ENCODE results near the gene IL1R2. TPM values are rescaled to one million over a fixed set of nuclear protein-coding genes. Genes with fewer than 3 reads are reported as not detected.

The IL1R2 gene
- total and polyA plus RNA-seq, 2 donors (not counting 1 experiment from before 2014, with no cell fraction given), result 0.17 to 0.20 TPM

- no peak overlapping the region for H3K9ac ChIP-seq (ENCODE audit: insufficient read depth, low read length)
- H3K4me1 ChIP-seq (ENCODE audit: control insufficient read depth, extremely low read depth, insufficient read depth, low read length), result peaks cover 32% of the 10 kb centered on the region
- H3K4me2 ChIP-seq (ENCODE audit: extremely low read depth, insufficient read depth, low read length), result no peak overlapping the region
- H2AFZ ChIP-seq (ENCODE audit: low read length), result no peak overlapping the region
- no peaks in the 10 kb centered on the region for H3K36me3 ChIP-seq (ENCODE audit: control insufficient read depth, insufficient read depth, low read length)
- no peaks in the 10 kb centered on the region for H3K79me2 ChIP-seq (ENCODE audit: control insufficient read depth, insufficient read depth, low read length)
- no peaks in the 10 kb centered on the region for H3K27me3 ChIP-seq (ENCODE audit: control insufficient read depth, insufficient read depth, low read length)
- no peak for DNase-seq (ENCODE audit: low read depth in 2 of 2)
- no peak overlapping the region for H3K4me3 ChIP-seq (replicated peaks in 1 of 4; ENCODE audit: control extremely low read depth in 1 of 4, insufficient read depth in 1 of 4, low read depth in 3 of 4, low read length in 4 of 4)
- H4K20me1 ChIP-seq (ENCODE audit: control insufficient read depth, extremely low read depth, insufficient read depth, low read length), result no peaks in the 10 kb centered on the region
- H3K27ac ChIP-seq (ENCODE audit: insufficient read depth, low read length), result no peak overlapping the region
- H3K9me3 ChIP-seq (ENCODE audit: control insufficient read depth, insufficient read depth, low read depth, low read length), result no peaks in the 10 kb centered on the region
- TF ChIP-seq CTCF (conservative IDR thresholded peaks at IDR 0.05 in 1 of 2, IDR thresholded peaks at IDR 0.05 in 1 of 2; ENCODE audit: low read depth in 1 of 2, low read length in 2 of 2), result no peak
- no peak for TF ChIP-seq EZH2 (IDR thresholded peaks at IDR 0.05; ENCODE audit: low read length, missing control alignments)
Observed at GRCh38 chr2:102053096-102053495, 61.3 kb downstream of the IL1R2 start.

GRCh38 chr2:102055346-102055990, 63.7 kb downstream of the IL1R2 start:
- H3K79me2 ChIP-seq (ENCODE audit: control insufficient read depth, insufficient read depth, low read length), result no peaks in the 10 kb centered on the region
- peak overlapping the region; percentile 40 for H3K4me2 ChIP-seq (ENCODE audit: extremely low read depth, insufficient read depth, low read length)
- peaks cover 15% of the 10 kb centered on the region for H3K4me1 ChIP-seq (ENCODE audit: control insufficient read depth, extremely low read depth, insufficient read depth, low read length)
- peak overlapping the region; percentile 46 for H3K27ac ChIP-seq (ENCODE audit: insufficient read depth, low read length)
- H3K4me3 ChIP-seq (replicated peaks in 1 of 4; ENCODE audit: control extremely low read depth in 1 of 4, insufficient read depth in 1 of 4, low read depth in 3 of 4, low read length in 4 of 4), result no peak overlapping the region
- DNase-seq (ENCODE audit: low read depth in 2 of 2), result peak; percentile 51 to 86
- H3K9me3 ChIP-seq (ENCODE audit: control insufficient read depth, insufficient read depth, low read depth, low read length), result no peaks in the 10 kb centered on the region
- no peak overlapping the region for H3K9ac ChIP-seq (ENCODE audit: insufficient read depth, low read length)
- H2AFZ ChIP-seq (ENCODE audit: low read length), result peak overlapping the region; percentile 47
- no peaks in the 10 kb centered on the region for H3K36me3 ChIP-seq (ENCODE audit: control insufficient read depth, insufficient read depth, low read length)
- no peaks in the 10 kb centered on the region for H4K20me1 ChIP-seq (ENCODE audit: control insufficient read depth, extremely low read depth, insufficient read depth, low read length)
- no peaks in the 10 kb centered on the region for H3K27me3 ChIP-seq (ENCODE audit: control insufficient read depth, insufficient read depth, low read length)
- no peak for TF ChIP-seq EZH2 (IDR thresholded peaks at IDR 0.05; ENCODE audit: low read length, missing control alignments)
- no peak for TF ChIP-seq CTCF (conservative IDR thresholded peaks at IDR 0.05 in 1 of 2, IDR thresholded peaks at IDR 0.05 in 1 of 2; ENCODE audit: low read depth in 1 of 2, low read length in 2 of 2)

- Histone ChIP-seq H3K9me3 (ENCODE audit: control insufficient read depth, insufficient read depth, low read depth, low read length) (no peaks in the 10 kb centered on the region), H2AFZ (ENCODE audit: low read length) (no peak overlapping the region), H3K36me3 (ENCODE audit: control insufficient read depth, insufficient read depth, low read length) (no peaks in the 10 kb centered on the region), H3K27me3 (ENCODE audit: control insufficient read depth, insufficient read depth, low read length) (no peaks in the 10 kb centered on the region), H3K4me3 (replicated peaks in 1 of 4; ENCODE audit: control extremely low read depth in 1 of 4, insufficient read depth in 1 of 4, low read depth in 3 of 4, low read length in 4 of 4) (no peak overlapping the region), H3K4me1 (ENCODE audit: control insufficient read depth, extremely low read depth, insufficient read depth, low read length) (peaks cover 14% of the 10 kb centered on the region), H3K79me2 (ENCODE audit: control insufficient read depth, insufficient read depth, low read length) (no peaks in the 10 kb centered on the region), H3K4me2 (ENCODE audit: extremely low read depth, insufficient read depth, low read length) (no peak overlapping the region), H3K27ac (ENCODE audit: insufficient read depth, low read length) (peak overlapping the region; percentile 46), H4K20me1 (ENCODE audit: control insufficient read depth, extremely low read depth, insufficient read depth, low read length) (no peaks in the 10 kb centered on the region), H3K9ac (ENCODE audit: insufficient read depth, low read length) (no peak overlapping the region)
- TF ChIP-seq EZH2 (IDR thresholded peaks at IDR 0.05; ENCODE audit: low read length, missing control alignments), result no peak
- TF ChIP-seq CTCF (conservative IDR thresholded peaks at IDR 0.05 in 1 of 2, IDR thresholded peaks at IDR 0.05 in 1 of 2; ENCODE audit: low read depth in 1 of 2, low read length in 2 of 2), result no peak
- DNase-seq (ENCODE audit: low read depth in 2 of 2), result peak in 1 of 2 donors; percentile 20
Observed at GRCh38 chr2:102056079-102056581, 64.4 kb downstream of the IL1R2 start.
